ENCODE measurements around the gene COG7.
"Not testable (repeated sequence)": the region's sequence is repeated elsewhere in the genome, so short reads cannot be mapped to it uniquely, and the experiment has no call there.

Gene COG7

GRCh38 chr16:23478566-23478965, 25.6 kb upstream of the COG7 start:
- Histone ChIP-seq H3K4me3 (ENCODE audit: insufficient read depth, low read depth, low read length) (no peak overlapping the region), H3K27ac (ENCODE audit: insufficient read depth, low read depth, low read length, poor library complexity, severe bottlenecking) (no peak overlapping the region), H3K9me3 (ENCODE audit: control insufficient read depth, low read length) (no peaks in the 10 kb centered on the region), H3K4me1 (ENCODE audit: control insufficient read depth, insufficient read depth, low read length) (no peaks in the 10 kb centered on the region), H3K36me3 (ENCODE audit: control insufficient read depth, insufficient read depth, low read length) (peaks cover 77% of the 10 kb centered on the region), H3K27me3 (ENCODE audit: control insufficient read depth, insufficient read depth, low read length, poor library complexity, severe bottlenecking) (no peaks in the 10 kb centered on the region)
- 95 to 99% methylated on average over 3 of the region's 3 CpGs for WGBS, 2 experiments

GRCh38 chr16:23476289-23476688, 23.3 kb upstream of the COG7 start:
- WGBS, 2 experiments, result 75 to 100% methylated on average over 1 of the region's 1 CpG
- H3K27ac ChIP-seq (ENCODE audit: insufficient read depth, low read depth, low read length, poor library complexity, severe bottlenecking), result no peak overlapping the region
- peaks cover 59% of the 10 kb centered on the region for H3K36me3 ChIP-seq (ENCODE audit: control insufficient read depth, insufficient read depth, low read length)
- H3K4me3 ChIP-seq (ENCODE audit: insufficient read depth, low read depth, low read length), result no peak overlapping the region
- no peaks in the 10 kb centered on the region for H3K27me3 ChIP-seq (ENCODE audit: control insufficient read depth, insufficient read depth, low read length, poor library complexity, severe bottlenecking)
- H3K4me1 ChIP-seq (ENCODE audit: control insufficient read depth, insufficient read depth, low read length), result no peaks in the 10 kb centered on the region
- no peaks in the 10 kb centered on the region for H3K9me3 ChIP-seq (ENCODE audit: control insufficient read depth, low read length)

GRCh38 chr16:23469814-23470213, 16.8 kb upstream of the COG7 start:
- Histone ChIP-seq H3K27ac (ENCODE audit: insufficient read depth, low read depth, low read length, poor library complexity, severe bottlenecking) (no peak overlapping the region), H3K4me1 (ENCODE audit: control insufficient read depth, insufficient read depth, low read length) (no peaks in the 10 kb centered on the region), H3K27me3 (ENCODE audit: control insufficient read depth, insufficient read depth, low read length, poor library complexity, severe bottlenecking) (no peaks in the 10 kb centered on the region), H3K9me3 (ENCODE audit: control insufficient read depth, low read length) (no peaks in the 10 kb centered on the region), H3K36me3 (ENCODE audit: control insufficient read depth, insufficient read depth, low read length) (peaks cover 39% of the 10 kb centered on the region), H3K4me3 (ENCODE audit: insufficient read depth, low read depth, low read length) (no peak overlapping the region)
- 90 to 91% methylated on average over 6 of the region's 6 CpGs for WGBS, 2 experiments

GRCh38 chr16:23466162-23466885, 13.3 kb upstream of the COG7 start:
- 91% methylated on average over 4 of the region's 4 CpGs for WGBS, 2 experiments
- no peaks in the 10 kb centered on the region for H3K4me1 ChIP-seq (ENCODE audit: control insufficient read depth, insufficient read depth, low read length)
- H3K27ac ChIP-seq (ENCODE audit: insufficient read depth, low read depth, low read length, poor library complexity, severe bottlenecking), result no peak overlapping the region
- H3K4me3 ChIP-seq (ENCODE audit: insufficient read depth, low read depth, low read length), result no peak overlapping the region
- H3K27me3 ChIP-seq (ENCODE audit: control insufficient read depth, insufficient read depth, low read length, poor library complexity, severe bottlenecking), result no peaks in the 10 kb centered on the region
- H3K9me3 ChIP-seq (ENCODE audit: control insufficient read depth, low read length), result no peaks in the 10 kb centered on the region
- H3K36me3 ChIP-seq (ENCODE audit: control insufficient read depth, insufficient read depth, low read length), result peaks cover 30% of the 10 kb centered on the region

- Histone ChIP-seq H3K4me3 (ENCODE audit: insufficient read depth, low read depth, low read length) (no peak overlapping the region), H3K4me1 (ENCODE audit: control insufficient read depth, insufficient read depth, low read length) (no peaks in the 10 kb centered on the region), H3K9me3 (ENCODE audit: control insufficient read depth, low read length) (no peaks in the 10 kb centered on the region), H3K27ac (ENCODE audit: insufficient read depth, low read depth, low read length, poor library complexity, severe bottlenecking) (no peak overlapping the region), H3K36me3 (ENCODE audit: control insufficient read depth, insufficient read depth, low read length) (peaks cover 25% of the 10 kb centered on the region), H3K27me3 (ENCODE audit: control insufficient read depth, insufficient read depth, low read length, poor library complexity, severe bottlenecking) (no peaks in the 10 kb centered on the region)
- 94 to 97% methylated on average over 2 of the region's 2 CpGs for WGBS, 2 experiments
Observed at GRCh38 chr16:23465179-23465578, 12.2 kb upstream of the COG7 start.

- Histone ChIP-seq H3K27ac (ENCODE audit: insufficient read depth, low read depth, low read length, poor library complexity, severe bottlenecking) (no peak overlapping the region), H3K36me3 (ENCODE audit: control insufficient read depth, insufficient read depth, low read length) (peaks cover 16% of the 10 kb centered on the region), H3K4me1 (ENCODE audit: control insufficient read depth, insufficient read depth, low read length) (no peaks in the 10 kb centered on the region), H3K4me3 (ENCODE audit: insufficient read depth, low read depth, low read length) (no peak overlapping the region), H3K27me3 (ENCODE audit: control insufficient read depth, insufficient read depth, low read length, poor library complexity, severe bottlenecking) (no peaks in the 10 kb centered on the region), H3K9me3 (ENCODE audit: control insufficient read depth, low read length) (no peaks in the 10 kb centered on the region)
- WGBS, 2 experiments, result 92 to 99% methylated on average over 1 of the region's 1 CpG
Observed at GRCh38 chr16:23464196-23464595, 11.2 kb upstream of the COG7 start.

GRCh38 chr16:23462994-23463393, 10.0 kb upstream of the COG7 start:
- H3K27me3 ChIP-seq (ENCODE audit: control insufficient read depth, insufficient read depth, low read length, poor library complexity, severe bottlenecking); H3K36me3 ChIP-seq (ENCODE audit: control insufficient read depth, insufficient read depth, low read length); H3K4me3 ChIP-seq (ENCODE audit: insufficient read depth, low read depth, low read length); H3K9me3 ChIP-seq (ENCODE audit: control insufficient read depth, low read length); H3K4me1 ChIP-seq (ENCODE audit: control insufficient read depth, insufficient read depth, low read length): not testable (repeated sequence)
- H3K27ac ChIP-seq (ENCODE audit: insufficient read depth, low read depth, low read length, poor library complexity, severe bottlenecking), result peak overlapping the region; percentile 36
- 93 to 98% methylated on average over 4 to 5 of the region's 6 CpGs for WGBS, 2 experiments

- H3K9me3 ChIP-seq (ENCODE audit: control insufficient read depth, low read length), result no peaks in the 10 kb centered on the region
- peak overlapping the region; percentile 99 for H3K4me3 ChIP-seq (ENCODE audit: insufficient read depth, low read depth, low read length)
- WGBS, 2 experiments, result 61 to 63% methylated on average over 37 of the region's 37 CpGs
- no peaks in the 10 kb centered on the region for H3K27me3 ChIP-seq (ENCODE audit: control insufficient read depth, insufficient read depth, low read length, poor library complexity, severe bottlenecking)
- no peaks in the 10 kb centered on the region for H3K36me3 ChIP-seq (ENCODE audit: control insufficient read depth, insufficient read depth, low read length)
- peaks cover 6% of the 10 kb centered on the region for H3K4me1 ChIP-seq (ENCODE audit: control insufficient read depth, insufficient read depth, low read length)
- H3K27ac ChIP-seq (ENCODE audit: insufficient read depth, low read depth, low read length, poor library complexity, severe bottlenecking), result no peak overlapping the region
Observed at GRCh38 chr16:23453338-23454052, 506 bp upstream of the COG7 start.

GRCh38 chr16:23452221-23452571, 793 bp downstream of the COG7 start:
- no peaks in the 10 kb centered on the region for H3K9me3 ChIP-seq (ENCODE audit: control insufficient read depth, low read length)
- 8 to 9% methylated on average over 10 of the region's 10 CpGs for WGBS, 2 experiments
- peaks cover 6% of the 10 kb centered on the region for H3K4me1 ChIP-seq (ENCODE audit: control insufficient read depth, insufficient read depth, low read length)
- no peaks in the 10 kb centered on the region for H3K27me3 ChIP-seq (ENCODE audit: control insufficient read depth, insufficient read depth, low read length, poor library complexity, severe bottlenecking)
- no peak overlapping the region for H3K27ac ChIP-seq (ENCODE audit: insufficient read depth, low read depth, low read length, poor library complexity, severe bottlenecking)
- H3K36me3 ChIP-seq (ENCODE audit: control insufficient read depth, insufficient read depth, low read length), result no peaks in the 10 kb centered on the region
- peak overlapping the region; percentile 99 for H3K4me3 ChIP-seq (ENCODE audit: insufficient read depth, low read depth, low read length)

GRCh38 chr16:23448392-23448791, 4.6 kb downstream of the COG7 start:
- WGBS, 2 experiments, result 92 to 94% methylated on average over 4 of the region's 4 CpGs

More at GRCh38 chr16:23448392-23448791, 4.6 kb downstream of the COG7 start:
- no peaks in the 10 kb centered on the region for H3K36me3 ChIP-seq (ENCODE audit: control insufficient read depth, insufficient read depth, low read length)
- no peaks in the 10 kb centered on the region for H3K27me3 ChIP-seq (ENCODE audit: control insufficient read depth, insufficient read depth, low read length, poor library complexity, severe bottlenecking)
- no peaks in the 10 kb centered on the region for H3K9me3 ChIP-seq (ENCODE audit: control insufficient read depth, low read length)
- no peak overlapping the region for H3K4me3 ChIP-seq (ENCODE audit: insufficient read depth, low read depth, low read length)
- H3K27ac ChIP-seq (ENCODE audit: insufficient read depth, low read depth, low read length, poor library complexity, severe bottlenecking), result no peak overlapping the region
- peaks cover 6% of the 10 kb centered on the region for H3K4me1 ChIP-seq (ENCODE audit: control insufficient read depth, insufficient read depth, low read length)
